K562 (cell line): ENCODE results near the gene MSRB3. TPM values are rescaled to one million over a fixed set of nuclear protein-coding genes. Genes with fewer than 3 reads are reported as not detected.
A peak's percentile ranks its signal among the peaks of the same experiment; 100 is the strongest.

Experiments used
- EP300 ChIP-seq: IDR thresholded peaks from 2 replicates; pipeline ENCODE4 v1.6.1; 2012; ENCODE audit warnings: low read length, improper control_type of control experiment
- HNRNPLL ChIP-seq: fragments of 200-400 bp; formaldehyde crosslinking; IDR thresholded peaks from 2 replicates; pipeline ENCODE4 v1.6.1; 2017; ENCODE audit warnings: low read length, low read depth, mild to moderate bottlenecking; ENCODE audit not compliant: poor library complexity, severe bottlenecking
- ZNF445 ChIP-seq: fragments of 250-450 bp; sonication (Bioruptor Pico); IDR thresholded peaks from 2 replicates; pipeline ENCODE4 v1.4.0; 2020; ENCODE audit warnings: low read depth, mild to moderate bottlenecking, moderate library complexity
- ZNF699 ChIP-seq: fragments of 250-450 bp; sonication (Bioruptor Pico); IDR thresholded peaks from 2 replicates; pipeline ENCODE4 v1.8.0; 2021; ENCODE audit warnings: mild to moderate bottlenecking, moderate library complexity; ENCODE audit not compliant: insufficient replicate concordance
- ZNF766 ChIP-seq: fragments of 200-800 bp; sonication (Bioruptor generic); conservative IDR thresholded peaks from 2 replicates; pipeline ENCODE4 v1.6.1; 2016; ENCODE audit warnings: missing genetic modification characterization, missing compliant biosample characterization
- polyA plus RNA-seq, 8 experiments: library from polyadenylated mRNA; depleted of rRNA in 4 of 8; stranded (reverse) in 5 of 8; unstranded in 3 of 8; fragments of >200 nt; fragmentation: Nextera tagmentation in 2 of 8; fragmentation: Illumina TruSeq in 1 of 8; extraction: Ambion mirVana in 2 of 8; extraction: Trizol in 1 of 8; gene quantifications; 2 replicates each; pipeline versions ENCODE4 v1.2.1 to v1.2.3, GENCODE V29; 2011 to 2014; ENCODE audit warnings: inconsistent platforms in 1 of 8, missing spikeins in 1 of 8
- total RNA-seq, 7 experiments: library from RNA; depleted of rRNA in 6 of 7; stranded (reverse); fragments of >200 nt in 6 of 7; fragmentation: Illumina TruSeq in 2 of 7; extraction: Trizol in 2 of 7; gene quantifications; 2 replicates each; pipeline versions ENCODE4 v1.2.1 to v1.2.3, GENCODE V29; 2011 to 2021; ENCODE audit warnings: low replicate concordance in 1 of 7
- TF ChIP-seq, protein P1 (sequence below), 2 experiments: fragments of 450-650 bp; IDR thresholded peaks; 2 replicates each; pipeline ENCODE4 v1.6.1; 2016; ENCODE audit warnings: mild to moderate bottlenecking in 2 of 2, borderline replicate concordance in 1 of 2, low read depth in 1 of 2, moderate library complexity in 1 of 2
- TF ChIP-seq, protein P2 (sequence below): sonication (generic); formaldehyde crosslinking; IDR thresholded peaks from 2 replicates; pipeline ENCODE4 v1.9.0; 2022; ENCODE audit warnings: mild to moderate bottlenecking, missing genetic modification reagents
- TF ChIP-seq, protein P3 (sequence below): sonication (generic); formaldehyde crosslinking; IDR thresholded peaks from 2 replicates; pipeline ENCODE4 v1.9.0; 2022; ENCODE audit warnings: mild to moderate bottlenecking, missing genetic modification reagents

MSRB3 gene
- total and polyA plus RNA-seq, 9 of the 15 experiments (the other 6 are each of a cell fraction or from before 2014, with no cell fraction given): 0.04 TPM; not detected in 8

DNA sequence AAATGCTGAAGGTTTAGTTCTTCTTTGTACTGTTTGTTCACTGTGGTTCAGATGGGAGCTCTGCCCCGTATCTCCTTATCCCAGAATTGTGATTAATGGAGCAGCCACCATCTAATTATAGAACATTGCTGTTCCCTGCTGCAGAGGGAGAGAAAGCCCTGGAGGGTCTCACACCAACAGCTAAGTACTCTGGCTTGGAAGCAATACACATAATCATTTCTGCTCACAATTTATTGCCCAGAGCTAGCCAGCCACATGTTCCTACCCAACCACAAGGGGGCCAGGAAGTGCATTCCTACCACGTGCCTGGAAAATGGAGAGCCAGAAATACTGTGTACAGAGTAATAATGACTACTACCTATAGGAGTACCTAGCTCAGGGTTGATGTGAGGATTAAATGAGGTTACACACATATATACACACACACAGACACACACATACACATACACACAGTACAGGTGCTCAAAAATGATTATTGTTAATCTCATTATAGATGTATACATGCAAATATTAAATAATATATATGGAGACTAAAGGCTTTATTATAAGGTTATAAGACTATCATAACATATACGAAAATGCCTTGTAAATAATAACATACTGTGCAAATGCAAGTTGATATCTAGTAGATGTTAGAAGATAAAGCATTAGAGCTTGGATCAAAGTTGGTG lies 22.3 kb downstream of the MSRB3 start (continued):
- TF ChIP-seq, protein P1, sequence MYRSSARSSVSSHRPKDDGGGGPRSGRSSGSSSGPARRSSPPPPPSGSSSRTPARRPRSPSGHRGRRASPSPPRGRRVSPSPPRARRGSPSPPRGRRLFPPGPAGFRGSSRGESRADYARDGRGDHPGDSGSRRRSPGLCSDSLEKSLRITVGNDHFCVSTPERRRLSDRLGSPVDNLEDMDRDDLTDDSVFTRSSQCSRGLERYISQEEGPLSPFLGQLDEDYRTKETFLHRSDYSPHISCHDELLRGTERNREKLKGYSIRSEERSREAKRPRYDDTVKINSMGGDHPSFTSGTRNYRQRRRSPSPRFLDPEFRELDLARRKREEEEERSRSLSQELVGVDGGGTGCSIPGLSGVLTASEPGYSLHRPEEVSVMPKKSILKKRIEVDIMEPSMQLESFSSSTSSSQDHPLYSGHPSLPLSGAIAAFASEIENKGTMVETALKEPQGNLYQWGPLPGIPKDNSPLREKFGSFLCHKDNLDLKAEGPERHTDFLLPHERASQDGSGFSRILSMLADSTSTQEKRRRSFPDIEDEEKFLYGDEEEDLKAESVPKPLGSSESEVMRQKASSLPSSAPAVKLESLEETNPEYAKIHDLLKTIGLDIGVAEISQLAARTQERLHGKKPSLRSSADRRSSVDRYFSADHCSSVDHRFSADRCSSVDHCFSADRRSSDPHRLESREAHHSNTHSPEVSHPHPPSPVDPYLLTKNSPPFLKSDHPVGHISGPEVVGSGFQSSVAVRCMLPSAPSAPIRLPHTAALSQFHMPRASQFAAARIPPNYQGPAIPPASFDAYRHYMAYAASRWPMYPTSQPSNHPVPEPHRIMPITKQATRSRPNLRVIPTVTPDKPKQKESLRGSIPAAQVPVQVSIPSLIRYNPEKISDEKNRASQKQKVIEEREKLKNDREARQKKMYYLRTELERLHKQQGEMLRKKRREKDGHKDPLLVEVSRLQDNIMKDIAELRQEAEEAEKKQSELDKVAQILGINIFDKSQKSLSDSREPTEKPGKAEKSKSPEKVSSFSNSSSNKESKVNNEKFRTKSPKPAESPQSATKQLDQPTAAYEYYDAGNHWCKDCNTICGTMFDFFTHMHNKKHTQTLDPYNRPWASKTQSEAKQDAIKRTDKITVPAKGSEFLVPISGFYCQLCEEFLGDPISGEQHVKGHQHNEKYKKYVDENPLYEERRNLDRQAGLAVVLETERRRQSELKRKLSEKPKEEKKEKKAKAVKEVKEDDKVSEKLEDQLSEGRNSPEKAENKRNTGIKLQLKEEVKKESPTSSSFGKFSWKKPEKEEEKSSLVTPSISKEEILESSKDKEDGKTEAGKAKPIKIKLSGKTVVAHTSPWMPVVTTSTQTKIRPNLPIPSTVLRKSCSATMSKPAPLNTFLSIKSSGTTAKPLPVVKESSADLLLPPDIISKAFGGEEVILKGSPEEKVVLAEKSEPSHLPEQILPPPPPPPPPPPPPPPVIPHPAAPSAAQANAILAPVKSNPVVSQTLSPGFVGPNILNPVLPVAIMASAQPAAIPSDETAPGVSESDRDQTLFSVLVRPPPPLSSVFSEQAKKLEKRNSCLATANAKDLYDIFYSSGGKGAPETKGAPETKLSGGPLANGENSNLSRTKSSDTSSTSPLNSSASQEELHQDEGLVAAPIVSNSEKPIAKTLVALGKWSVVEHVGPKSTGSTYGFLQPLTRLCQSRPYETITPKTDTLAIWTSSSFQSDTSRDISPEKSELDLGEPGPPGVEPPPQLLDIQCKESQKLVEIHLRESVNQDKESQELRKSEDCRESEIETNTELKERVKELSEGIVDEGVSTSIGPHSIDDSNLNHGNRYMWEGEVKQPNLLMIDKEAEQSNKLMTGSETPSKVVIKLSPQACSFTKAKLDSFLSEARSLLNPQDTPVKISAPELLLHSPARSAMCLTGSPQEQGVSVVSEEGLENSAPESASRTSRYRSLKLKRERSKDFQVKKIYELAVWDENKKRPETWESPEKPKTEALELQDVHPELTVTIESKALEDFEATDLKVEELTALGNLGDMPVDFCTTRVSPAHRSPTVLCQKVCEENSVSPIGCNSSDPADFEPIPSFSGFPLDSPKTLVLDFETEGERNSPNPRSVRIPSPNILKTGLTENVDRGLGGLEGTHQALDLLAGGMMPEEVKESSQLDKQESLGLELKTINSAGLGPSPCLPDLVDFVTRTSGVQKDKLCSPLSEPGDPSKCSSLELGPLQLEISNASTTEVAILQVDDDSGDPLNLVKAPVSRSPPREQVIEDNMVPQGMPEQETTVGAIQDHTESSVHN (IDR thresholded peaks at IDR 0.05; ENCODE audit: borderline replicate concordance in 1 of 2, low read depth in 1 of 2): no peak
- TF ChIP-seq, protein P2, sequence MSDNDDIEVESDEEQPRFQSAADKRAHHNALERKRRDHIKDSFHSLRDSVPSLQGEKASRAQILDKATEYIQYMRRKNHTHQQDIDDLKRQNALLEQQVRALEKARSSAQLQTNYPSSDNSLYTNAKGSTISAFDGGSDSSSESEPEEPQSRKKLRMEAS (CRISPR knock-in tag): peak; percentile 37; the same call in 1 of the 2 replicates
- TF ChIP-seq HNRNPLL (no peak), ZNF766 (CRISPR knock-in tag) (no peak), ZNF445 (no peak), EP300 (no peak), ZNF699 (CRISPR knock-in tag) (no peak)
- TF ChIP-seq, protein P3, sequence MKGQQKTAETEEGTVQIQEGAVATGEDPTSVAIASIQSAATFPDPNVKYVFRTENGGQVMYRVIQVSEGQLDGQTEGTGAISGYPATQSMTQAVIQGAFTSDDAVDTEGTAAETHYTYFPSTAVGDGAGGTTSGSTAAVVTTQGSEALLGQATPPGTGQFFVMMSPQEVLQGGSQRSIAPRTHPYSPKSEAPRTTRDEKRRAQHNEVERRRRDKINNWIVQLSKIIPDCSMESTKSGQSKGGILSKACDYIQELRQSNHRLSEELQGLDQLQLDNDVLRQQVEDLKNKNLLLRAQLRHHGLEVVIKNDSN (CRISPR knock-in tag): peak; percentile 48
